Fibroblast of lung (primary cell): ENCODE results near the gene ZNF385D. TPM values are rescaled to one million over a fixed set of nuclear protein-coding genes. Genes with fewer than 3 reads are reported as not detected.

ENCODE experiments used
- DNase-seq, 2 donors: peaks; one replicate each; pipeline versions ENCODE4 v3.0.0 to v3.0.0-alpha.2; 2010; ENCODE audit warnings: low read depth in 2 of 2
- H2AFZ ChIP-seq: 2 replicates; pipeline ENCODE4 v1.5.1; 2012; ENCODE audit warnings: low read length, control low read depth, inconsistent platforms
- H3K27ac ChIP-seq: 2 replicates; pipeline ENCODE4 v1.5.1; 2011; ENCODE audit warnings: low read length, control low read depth; ENCODE audit not compliant: insufficient read depth
- H3K27me3 ChIP-seq: 2 replicates; pipeline ENCODE4 v1.5.1; 2011; ENCODE audit warnings: mild to moderate bottlenecking, low read length; ENCODE audit not compliant: control insufficient read depth, insufficient read depth
- H3K36me3 ChIP-seq: 2 replicates; pipeline ENCODE4 v1.5.1; 2011; ENCODE audit warnings: low read length; ENCODE audit not compliant: control insufficient read depth, insufficient read depth
- H3K4me1 ChIP-seq: 2 replicates; pipeline ENCODE4 v1.5.1; 2011; ENCODE audit warnings: low read length; ENCODE audit not compliant: control insufficient read depth, insufficient read depth; ENCODE audit errors: extremely low read depth
- H3K4me2 ChIP-seq: 2 replicates; pipeline ENCODE4 v1.5.1; 2011; ENCODE audit warnings: low read length, control low read depth; ENCODE audit not compliant: insufficient read depth; ENCODE audit errors: extremely low read depth
- H3K4me3 ChIP-seq, 4 experiments: fragments of 200-600 bp in 1 of 4; sonication (generic) in 1 of 4; replicated peaks in 1 of 4; 2 replicates each; pipeline ENCODE4 v1.5.1; 2011 to 2016; ENCODE audit warnings: low read length in 4 of 4, low read depth in 3 of 4, mild to moderate bottlenecking in 3 of 4, control low read depth in 2 of 4, inconsistent platforms in 1 of 4, mixed read lengths in 1 of 4; ENCODE audit not compliant: insufficient read depth in 1 of 4; ENCODE audit errors: control extremely low read depth in 1 of 4
- H3K79me2 ChIP-seq: 2 replicates; pipeline ENCODE4 v1.5.1; 2012; ENCODE audit warnings: mild to moderate bottlenecking, low read length, inconsistent platforms; ENCODE audit not compliant: control insufficient read depth, insufficient read depth
- H3K9ac ChIP-seq: 2 replicates; pipeline ENCODE4 v1.5.1; 2011; ENCODE audit warnings: mild to moderate bottlenecking, low read length, control low read depth; ENCODE audit not compliant: insufficient read depth
- H3K9me3 ChIP-seq: 2 replicates; pipeline ENCODE4 v1.5.1; 2012; ENCODE audit warnings: low read depth, low read length; ENCODE audit not compliant: control insufficient read depth, insufficient read depth
- H4K20me1 ChIP-seq: 2 replicates; pipeline ENCODE4 v1.5.1; 2011; ENCODE audit warnings: low read length; ENCODE audit not compliant: control insufficient read depth, insufficient read depth; ENCODE audit errors: extremely low read depth
- EZH2 ChIP-seq: IDR thresholded peaks from 2 replicates; pipeline ENCODE4 v1.5.1; 2012; ENCODE audit warnings: low read length, control low read depth, mild to moderate bottlenecking; ENCODE audit errors: missing control alignments
- polyA plus RNA-seq, 2 donors: library from polyadenylated mRNA; depleted of rRNA in 1 of 2; stranded (reverse) in 1 of 2; unstranded in 1 of 2; fragments of >200 nt; gene quantifications; 2 replicates each; pipeline ENCODE4 v1.2.1, GENCODE V29; 2011 to 2012; ENCODE audit warnings: missing spikeins in 1 of 2
- total RNA-seq: library from RNA; depleted of rRNA; stranded (reverse); fragments of >200 nt; gene quantifications from 2 replicates; pipeline ENCODE4 v1.2.1, GENCODE V29; 2014
- TF ChIP-seq, protein P1 (sequence below), 2 donors: IDR thresholded peaks in 1 of 2; conservative IDR thresholded peaks in 1 of 2; 1 replicate in 1 of 2; 2 replicates in 1 of 2; pipeline ENCODE4 v1.5.1; 2011 to 2012; ENCODE audit warnings: low read length in 2 of 2, control low read depth in 1 of 2, inconsistent platforms in 1 of 2, low read depth in 1 of 2, mild to moderate bottlenecking in 1 of 2

The ZNF385D gene
- total and polyA plus RNA-seq, 2 donors (not counting 1 experiment from before 2014, with no cell fraction given): 0.83 to 1.9 TPM

DNA sequence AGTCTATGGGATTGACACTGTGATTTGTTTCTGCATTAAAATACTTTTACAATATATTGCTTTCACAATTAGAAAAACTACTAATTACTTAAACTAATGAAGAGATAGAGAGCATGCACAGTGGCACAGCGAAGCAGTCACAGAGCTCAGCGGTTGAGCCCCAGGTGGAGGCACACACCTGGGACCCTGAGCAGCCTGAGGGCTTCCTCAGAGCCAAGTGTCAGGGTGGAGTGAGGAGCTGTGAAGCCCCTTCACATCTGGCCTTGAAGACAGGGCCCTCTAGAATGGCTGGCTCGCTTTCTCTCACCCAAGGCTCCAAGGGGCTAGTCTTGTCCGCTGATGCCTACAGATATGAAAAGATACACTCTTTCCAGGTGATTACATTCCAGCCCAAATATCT lies 287.7 kb downstream of the ZNF385D start:
- no peak overlapping the region for H3K4me3 ChIP-seq
- H2AFZ ChIP-seq: no peak overlapping the region
- H3K4me1 ChIP-seq: no peaks in the 10 kb centered on the region
- H4K20me1 ChIP-seq: no peaks in the 10 kb centered on the region
- no peaks in the 10 kb centered on the region for H3K9me3 ChIP-seq
- no peak overlapping the region for H3K27ac ChIP-seq
- no peaks in the 10 kb centered on the region for H3K79me2 ChIP-seq
- H3K27me3 ChIP-seq: no peaks in the 10 kb centered on the region
- DNase-seq: no peak
- no peaks in the 10 kb centered on the region for H3K36me3 ChIP-seq
- H3K4me2 ChIP-seq: no peak overlapping the region
- TF ChIP-seq, protein P1, sequence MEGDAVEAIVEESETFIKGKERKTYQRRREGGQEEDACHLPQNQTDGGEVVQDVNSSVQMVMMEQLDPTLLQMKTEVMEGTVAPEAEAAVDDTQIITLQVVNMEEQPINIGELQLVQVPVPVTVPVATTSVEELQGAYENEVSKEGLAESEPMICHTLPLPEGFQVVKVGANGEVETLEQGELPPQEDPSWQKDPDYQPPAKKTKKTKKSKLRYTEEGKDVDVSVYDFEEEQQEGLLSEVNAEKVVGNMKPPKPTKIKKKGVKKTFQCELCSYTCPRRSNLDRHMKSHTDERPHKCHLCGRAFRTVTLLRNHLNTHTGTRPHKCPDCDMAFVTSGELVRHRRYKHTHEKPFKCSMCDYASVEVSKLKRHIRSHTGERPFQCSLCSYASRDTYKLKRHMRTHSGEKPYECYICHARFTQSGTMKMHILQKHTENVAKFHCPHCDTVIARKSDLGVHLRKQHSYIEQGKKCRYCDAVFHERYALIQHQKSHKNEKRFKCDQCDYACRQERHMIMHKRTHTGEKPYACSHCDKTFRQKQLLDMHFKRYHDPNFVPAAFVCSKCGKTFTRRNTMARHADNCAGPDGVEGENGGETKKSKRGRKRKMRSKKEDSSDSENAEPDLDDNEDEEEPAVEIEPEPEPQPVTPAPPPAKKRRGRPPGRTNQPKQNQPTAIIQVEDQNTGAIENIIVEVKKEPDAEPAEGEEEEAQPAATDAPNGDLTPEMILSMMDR (conservative IDR thresholded peaks at IDR 0.05 in 1 of 2, IDR thresholded peaks at IDR 0.05 in 1 of 2; ENCODE audit: low read depth in 1 of 2, low read length in 2 of 2): no peak
- no peak for TF ChIP-seq EZH2
- H3K9ac ChIP-seq: no peak overlapping the region

DNA sequence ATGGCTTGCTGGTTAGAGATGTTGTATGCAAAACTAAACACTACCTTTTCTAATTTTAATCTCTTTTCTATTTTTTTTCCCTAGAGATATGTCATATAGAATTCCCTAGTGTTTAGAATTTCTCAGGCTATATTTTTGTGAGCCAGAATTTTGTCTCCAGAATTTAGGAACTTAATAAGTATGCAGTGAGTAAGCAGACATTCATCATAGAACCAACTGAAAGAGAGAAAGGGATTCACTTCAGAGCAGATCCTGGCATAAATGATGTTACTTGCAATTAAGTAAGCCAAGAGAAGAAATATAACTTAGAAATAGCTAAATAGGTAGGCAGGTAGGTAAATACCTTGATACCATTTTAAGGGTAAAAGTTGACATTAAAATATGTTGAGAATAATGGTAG lies 288.9 kb downstream of the ZNF385D start:
- H3K9ac ChIP-seq: no peak overlapping the region
- no peak overlapping the region for H3K4me3 ChIP-seq
- H2AFZ ChIP-seq: no peak overlapping the region
- no peaks in the 10 kb centered on the region for H3K36me3 ChIP-seq
- TF ChIP-seq, protein P1 (conservative IDR thresholded peaks at IDR 0.05 in 1 of 2, IDR thresholded peaks at IDR 0.05 in 1 of 2; ENCODE audit: low read depth in 1 of 2, low read length in 2 of 2): no peak
- no peak for TF ChIP-seq EZH2
- H3K4me1 ChIP-seq: no peaks in the 10 kb centered on the region
- H3K9me3 ChIP-seq: no peaks in the 10 kb centered on the region
- DNase-seq: peak in 1 of 2 donors; percentile 61
- H3K4me2 ChIP-seq: no peak overlapping the region
- no peak overlapping the region for H3K27ac ChIP-seq
- no peaks in the 10 kb centered on the region for H3K79me2 ChIP-seq
- H4K20me1 ChIP-seq: no peaks in the 10 kb centered on the region
- no peaks in the 10 kb centered on the region for H3K27me3 ChIP-seq

DNA sequence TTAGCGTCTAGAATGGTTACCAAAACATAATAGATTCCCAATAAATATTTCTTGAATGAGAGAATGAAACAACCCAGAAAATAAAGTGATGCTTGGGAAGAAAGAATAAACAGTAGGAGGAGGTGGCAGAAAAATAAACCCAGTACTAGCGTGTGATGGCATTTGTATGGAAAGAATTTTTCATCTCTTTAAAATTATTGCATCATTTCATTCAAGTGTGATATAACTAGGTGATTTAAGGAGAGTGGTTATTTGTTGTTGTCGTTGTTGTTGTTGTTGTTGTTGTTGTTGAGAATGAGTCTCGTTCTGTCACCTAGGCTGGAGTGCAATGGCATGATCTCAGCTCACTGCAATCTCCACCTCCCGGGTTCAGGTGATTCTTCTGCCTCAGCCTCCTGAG lies 293.9 kb downstream of the ZNF385D start:
- no peak for TF ChIP-seq EZH2
- TF ChIP-seq, protein P1 (conservative IDR thresholded peaks at IDR 0.05 in 1 of 2, IDR thresholded peaks at IDR 0.05 in 1 of 2; ENCODE audit: low read depth in 1 of 2, low read length in 2 of 2): no peak

More for the DNA sequence above, 293.9 kb downstream of the ZNF385D start:
- H3K9me3 ChIP-seq: no peaks in the 10 kb centered on the region
- H3K4me3 ChIP-seq: no peak overlapping the region
- no peak overlapping the region for H3K9ac ChIP-seq
- H3K79me2 ChIP-seq: no peaks in the 10 kb centered on the region
- no peak for DNase-seq
- no peaks in the 10 kb centered on the region for H4K20me1 ChIP-seq
- H3K36me3 ChIP-seq: no peaks in the 10 kb centered on the region
- no peaks in the 10 kb centered on the region for H3K4me1 ChIP-seq
- no peaks in the 10 kb centered on the region for H3K27me3 ChIP-seq
- no peak overlapping the region for H2AFZ ChIP-seq
- H3K4me2 ChIP-seq: no peak overlapping the region
- H3K27ac ChIP-seq: no peak overlapping the region
